Measurements from ENCODE around the gene ERG28. TPM values are rescaled to one million over a fixed set of nuclear protein-coding genes. Genes with fewer than 3 reads are reported as not detected.

Gene ERG28
- total RNA-seq, 1 donor from 2014 or later: 29.3 TPM

GRCh38 chr14:75685910-75686309 lies 25.2 kb upstream of the ERG28 start:
- Histone ChIP-seq H3K9me3 (ENCODE audit: low read depth) (no peaks in the 10 kb centered on the region), H3K9ac (no peak overlapping the region), H3K4me2 (no peak overlapping the region), H2AFZ (replicated peaks) (no peak overlapping the region), H4K20me1 (ENCODE audit: low read depth) (no peaks in the 10 kb centered on the region), H3K4me3 (no peak overlapping the region), H3K4me1 (no peaks in the 10 kb centered on the region), H3K27ac (no peak overlapping the region), H3K27me3 (no peaks in the 10 kb centered on the region), H3F3A (ENCODE audit: low read depth) (no peaks in the 10 kb centered on the region), H3K79me2 (ENCODE audit: low read depth) (no peaks in the 10 kb centered on the region), H3K36me3 (no peaks in the 10 kb centered on the region)
- Mint-ChIP-seq H3K36me3 (peaks cover 23% of the 10 kb centered on the region), H3K27me3 (ENCODE audit: insufficient read depth, low read depth) (no peaks in the 10 kb centered on the region), H3K27ac (no peak overlapping the region), H3K4me1 (no peaks in the 10 kb centered on the region), H3K4me3 (no peak overlapping the region), H3K9me3 (no peaks in the 10 kb centered on the region)
- DNase-seq (ENCODE audit: low spot score): no peak
- no peak for TF ChIP-seq EZH2phosphoT487 (IDR thresholded peaks at IDR 0.05)
- TF ChIP-seq EZH2 (IDR thresholded peaks at IDR 0.05): no peak
- TF ChIP-seq CTCF (IDR thresholded peaks at IDR 0.05): no peak

GRCh38 chr14:75675265-75675960 lies 14.7 kb upstream of the ERG28 start:
- H3K4me3 Mint-ChIP-seq: no peak overlapping the region
- peaks cover 20% of the 10 kb centered on the region for H3K4me1 Mint-ChIP-seq
- TF ChIP-seq CTCF (IDR thresholded peaks at IDR 0.05) (peak; percentile 39), EZH2phosphoT487 (IDR thresholded peaks at IDR 0.05) (no peak)
- peaks cover 45% of the 10 kb centered on the region for H3K79me2 ChIP-seq (ENCODE audit: low read depth)
- no peak overlapping the region for H3K4me2 ChIP-seq
- H3K9ac ChIP-seq: no peak overlapping the region
- peak overlapping the region; percentile 30 for H3K27ac Mint-ChIP-seq
- H3K27ac ChIP-seq: no peak overlapping the region
- H3F3A ChIP-seq (ENCODE audit: low read depth): no peaks in the 10 kb centered on the region
- H3K36me3 ChIP-seq: peaks cover 16% of the 10 kb centered on the region
- H3K27me3 ChIP-seq: no peaks in the 10 kb centered on the region
- no peak overlapping the region for H2AFZ ChIP-seq (replicated peaks)
- H3K27me3 Mint-ChIP-seq (ENCODE audit: insufficient read depth, low read depth): peaks cover 2% of the 10 kb centered on the region
- no peak overlapping the region for H3K4me3 ChIP-seq
- peaks cover 13% of the 10 kb centered on the region for H4K20me1 ChIP-seq (ENCODE audit: low read depth)
- no peaks in the 10 kb centered on the region for H3K9me3 ChIP-seq (ENCODE audit: low read depth)
- DNase-seq (ENCODE audit: low spot score): peak; percentile 21
- H3K36me3 Mint-ChIP-seq: peaks cover 22% of the 10 kb centered on the region
- H3K4me1 ChIP-seq: peaks cover 23% of the 10 kb centered on the region
- H3K9me3 Mint-ChIP-seq: peaks cover 7% of the 10 kb centered on the region

DNA sequence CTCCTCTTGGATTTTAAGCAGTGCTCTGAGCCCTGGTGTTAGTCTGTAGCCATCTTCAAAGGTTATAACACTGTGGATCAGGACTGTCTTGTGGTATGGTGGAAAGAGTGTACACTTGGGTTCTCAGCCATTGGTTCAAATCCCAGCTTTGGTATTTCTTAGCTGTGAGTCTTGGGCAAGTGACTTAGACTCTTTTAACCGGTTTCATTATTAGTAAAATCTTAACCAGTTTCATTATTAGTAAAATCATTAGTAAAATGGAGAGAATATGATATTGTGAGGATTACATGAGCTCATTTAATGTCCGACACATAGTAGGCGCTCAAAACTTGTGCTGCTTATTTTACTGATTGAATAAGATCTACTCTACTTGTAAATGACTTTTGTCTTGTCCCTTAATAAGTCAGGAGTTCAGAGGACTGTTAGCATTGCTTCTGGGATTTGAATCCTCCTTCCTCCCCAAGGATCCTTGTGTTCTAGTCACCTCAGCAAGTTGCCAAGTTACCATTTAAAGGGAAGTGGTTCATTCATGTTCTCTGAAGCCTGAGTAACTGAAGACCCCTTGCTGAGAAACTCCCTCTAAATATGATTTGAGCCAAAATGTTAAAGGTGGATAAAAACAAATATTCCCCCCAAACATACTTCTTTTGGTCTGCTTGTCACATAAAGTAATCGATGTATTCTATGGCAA lies 12.8 kb upstream of the ERG28 start:
- peaks cover 13% of the 10 kb centered on the region for H4K20me1 ChIP-seq (ENCODE audit: low read depth)
- H3F3A ChIP-seq (ENCODE audit: low read depth): no peaks in the 10 kb centered on the region
- H3K79me2 ChIP-seq (ENCODE audit: low read depth): peaks cover 40% of the 10 kb centered on the region
- no peak overlapping the region for H3K4me3 ChIP-seq
- Mint-ChIP-seq H3K4me1 (peaks cover 15% of the 10 kb centered on the region), H3K27me3 (ENCODE audit: insufficient read depth, low read depth) (peaks cover 2% of the 10 kb centered on the region), H3K9me3 (peaks cover 7% of the 10 kb centered on the region), H3K36me3 (peaks cover 37% of the 10 kb centered on the region), H3K4me3 (no peak overlapping the region), H3K27ac (peak overlapping the region; percentile 0)
- no peak overlapping the region for H2AFZ ChIP-seq (replicated peaks)
- no peak overlapping the region for H3K4me2 ChIP-seq
- no peaks in the 10 kb centered on the region for H3K27me3 ChIP-seq
- peaks cover 21% of the 10 kb centered on the region for H3K36me3 ChIP-seq
- DNase-seq (ENCODE audit: low spot score): peak; percentile 26
- H3K27ac ChIP-seq: no peak overlapping the region
- H3K4me1 ChIP-seq: peaks cover 23% of the 10 kb centered on the region
- H3K9ac ChIP-seq: no peak overlapping the region
- TF ChIP-seq CTCF (IDR thresholded peaks at IDR 0.05) (no peak), EZH2 (IDR thresholded peaks at IDR 0.05) (no peak), EZH2phosphoT487 (IDR thresholded peaks at IDR 0.05) (no peak)
- no peaks in the 10 kb centered on the region for H3K9me3 ChIP-seq (ENCODE audit: low read depth)

All from neural progenitor cell (in vitro differentiated cells).